Measurements from ENCODE around the gene ACP7. TPM values are rescaled to one million over a fixed set of nuclear protein-coding genes. Genes with fewer than 3 reads are reported as not detected.
A peak's percentile ranks its signal among the peaks of the same experiment; 100 is the strongest.

Gene ACP7
- total RNA-seq, 1 donor from 2014 or later, result 0.31 TPM

- H3K4me1 Mint-ChIP-seq (ENCODE audit: unreplicated experiment), result peaks cover 35% of the 10 kb centered on the region
- H3K4me3 Mint-ChIP-seq, result no peak overlapping the region
- no peak for DNase-seq (ENCODE audit: extremely low spot score, unreplicated experiment)
- no peak for TF ChIP-seq CTCF (conservative IDR thresholded peaks at IDR 0.05)
- no peaks in the 10 kb centered on the region for H3K27me3 Mint-ChIP-seq
- H3K9me3 Mint-ChIP-seq, result no peaks in the 10 kb centered on the region
- peaks cover 12% of the 10 kb centered on the region for H3K36me3 Mint-ChIP-seq
- H3K27ac Mint-ChIP-seq, result peak overlapping the region; percentile 19
These were observed 62.7 kb downstream of the ACP7 start for GRCh38 chr19:39146686-39147450.

GRCh38 chr19:39147480-39147879 lies 63.3 kb downstream of the ACP7 start:
- Mint-ChIP-seq H3K4me1 (ENCODE audit: unreplicated experiment) (peaks cover 39% of the 10 kb centered on the region), H3K9me3 (no peaks in the 10 kb centered on the region), H3K4me3 (no peak overlapping the region), H3K27ac (peak overlapping the region; percentile 19), H3K27me3 (no peaks in the 10 kb centered on the region), H3K36me3 (peaks cover 16% of the 10 kb centered on the region)
- TF ChIP-seq CTCF (conservative IDR thresholded peaks at IDR 0.05), result no peak
- no peak for DNase-seq (ENCODE audit: extremely low spot score, unreplicated experiment)

GRCh38 chr19:39148939-39149529 lies 64.9 kb downstream of the ACP7 start:
- Mint-ChIP-seq H3K4me1 (ENCODE audit: unreplicated experiment) (peaks cover 38% of the 10 kb centered on the region), H3K36me3 (peaks cover 19% of the 10 kb centered on the region), H3K27ac (no peak overlapping the region), H3K9me3 (peaks cover 3% of the 10 kb centered on the region), H3K27me3 (no peaks in the 10 kb centered on the region), H3K4me3 (no peak overlapping the region)
- DNase-seq (ENCODE audit: extremely low spot score, unreplicated experiment), result no peak
- TF ChIP-seq CTCF (conservative IDR thresholded peaks at IDR 0.05), result no peak

- no peak for TF ChIP-seq CTCF (conservative IDR thresholded peaks at IDR 0.05)
- H3K4me1 Mint-ChIP-seq (ENCODE audit: unreplicated experiment), result peaks cover 39% of the 10 kb centered on the region
- peaks cover 5% of the 10 kb centered on the region for H3K9me3 Mint-ChIP-seq
- H3K4me3 Mint-ChIP-seq, result no peak overlapping the region
- H3K27me3 Mint-ChIP-seq, result no peaks in the 10 kb centered on the region
- no peak for DNase-seq (ENCODE audit: extremely low spot score, unreplicated experiment)
- no peak overlapping the region for H3K27ac Mint-ChIP-seq
- peaks cover 23% of the 10 kb centered on the region for H3K36me3 Mint-ChIP-seq
These were observed 66.1 kb downstream of the ACP7 start for GRCh38 chr19:39150235-39150634.

- no peak for DNase-seq (ENCODE audit: extremely low spot score, unreplicated experiment)
- peaks cover 5% of the 10 kb centered on the region for H3K9me3 Mint-ChIP-seq
- peaks cover 42% of the 10 kb centered on the region for H3K4me1 Mint-ChIP-seq (ENCODE audit: unreplicated experiment)
- no peak overlapping the region for H3K4me3 Mint-ChIP-seq
- peak overlapping the region; percentile 30 for H3K27ac Mint-ChIP-seq
- no peak for TF ChIP-seq CTCF (conservative IDR thresholded peaks at IDR 0.05)
- H3K27me3 Mint-ChIP-seq, result no peaks in the 10 kb centered on the region
- peaks cover 23% of the 10 kb centered on the region for H3K36me3 Mint-ChIP-seq
These were observed 66.8 kb downstream of the ACP7 start for GRCh38 chr19:39150807-39151600.

Measured in type B pancreatic cell (in vitro differentiated cells).